Endometrial microvascular endothelial cells (primary cell): ENCODE results near the gene RAPGEF5. TPM values are rescaled to one million over a fixed set of nuclear protein-coding genes. Genes with fewer than 3 reads are reported as not detected.

Experiments used
- in situ Hi-C: cut with HindIII; loops from 2 replicates; pipeline ENCODE4 v1.10.0; 2017; ENCODE audit warnings: low sequenced_read_pairs, low pct_unique_long_range_greater_than_20kb; ENCODE audit errors: inconsistent ontology term
- total RNA-seq: library from RNA; depleted of rRNA; stranded (reverse); fragments of >200 nt; gene quantifications from one replicate; pipeline ENCODE4 v1.2.3, GENCODE V29; 2015; ENCODE audit errors: inconsistent ontology term

RAPGEF5 gene
- total RNA-seq, 1 donor from 2014 or later, result 104 TPM

DNA sequence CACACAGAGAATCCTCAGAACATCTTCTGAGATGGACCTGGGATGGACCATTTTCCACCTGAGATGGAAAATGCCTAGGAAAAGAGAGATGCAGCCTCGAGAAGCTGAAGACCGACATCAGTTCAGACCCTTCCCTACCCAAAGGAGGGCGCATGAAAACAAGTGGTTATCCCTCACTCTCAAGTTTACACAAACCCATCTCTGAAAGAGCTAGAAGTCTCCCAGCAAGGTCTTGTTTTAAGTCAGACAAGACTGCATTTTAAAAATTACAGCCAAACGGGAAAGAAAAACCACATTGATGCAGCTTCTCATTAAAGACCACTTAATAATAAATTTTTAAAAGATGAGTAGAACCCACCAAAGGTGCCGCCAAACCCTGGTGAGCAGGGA is 1.3 kb downstream of the RAPGEF5 start:
- in situ Hi-C loops, result loop anchor here (10.0 kb wide), 1 partner anchor 99 kb away; no protein-coding TSS in a partner anchor

DNA sequence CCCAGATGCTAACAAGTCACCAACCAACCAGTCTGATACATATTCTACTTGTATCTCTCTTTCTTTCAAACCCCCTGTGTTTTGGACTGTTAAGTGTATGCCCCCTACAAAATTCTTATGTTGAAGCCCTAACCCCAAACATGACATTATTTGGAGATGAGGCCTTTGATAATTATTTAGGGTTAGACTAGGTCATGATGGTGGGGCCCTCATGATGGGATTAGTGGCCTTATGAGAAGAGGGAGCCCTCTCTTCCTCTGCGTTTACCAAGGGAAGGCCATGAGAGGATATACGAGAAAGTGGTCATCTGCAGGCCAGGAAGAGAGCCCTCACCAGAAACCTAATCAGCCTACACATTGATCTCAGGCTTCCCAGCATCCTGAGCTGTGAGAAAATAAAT is 2.5 kb downstream of the RAPGEF5 start:
- in situ Hi-C loops, result loop anchor here (10.0 kb wide), 1 partner anchor 100 kb away; no protein-coding TSS in a partner anchor

DNA sequence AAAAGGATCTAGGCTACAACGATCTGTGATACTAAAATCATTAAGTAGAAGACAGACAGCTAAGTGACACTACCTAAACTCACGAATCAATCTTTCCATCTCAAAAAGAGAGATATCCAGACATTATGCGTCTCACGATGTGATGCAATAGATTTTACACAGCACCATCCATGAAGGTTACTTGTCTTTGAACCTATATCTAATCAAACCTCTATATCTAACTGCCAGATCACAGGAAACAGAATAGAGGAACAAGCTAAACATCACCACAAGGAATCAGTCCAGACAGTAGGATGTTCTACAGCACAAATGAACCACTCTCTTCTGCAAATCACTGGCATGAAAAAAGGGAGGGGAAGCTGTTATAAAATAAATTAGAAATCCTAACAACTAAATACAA is 4.1 kb downstream of the RAPGEF5 start:
- in situ Hi-C loops, result loop anchor here (10.0 kb wide), 1 partner anchor 102 kb away; no protein-coding TSS in a partner anchor

DNA sequence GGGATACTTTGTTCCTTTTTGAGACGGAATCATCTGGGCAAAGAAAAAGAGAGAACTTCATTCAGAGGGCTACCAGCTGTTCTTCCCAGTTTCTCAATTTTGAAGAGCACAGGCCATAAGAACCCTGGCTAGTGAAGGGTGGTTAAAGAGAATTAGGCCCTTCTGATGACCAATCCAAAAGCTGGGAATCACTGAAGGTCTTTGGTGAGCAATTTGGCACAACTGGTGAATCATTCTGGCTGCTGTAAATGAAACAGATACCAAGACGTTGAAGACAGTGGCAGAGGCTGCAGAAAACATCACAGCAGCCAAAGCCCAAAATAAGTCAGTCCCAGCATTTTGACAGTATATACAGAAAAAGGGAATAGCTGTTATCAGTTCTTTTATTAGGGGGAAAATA is 5.1 kb downstream of the RAPGEF5 start:
- in situ Hi-C loops, result loop anchor here (10.0 kb wide), 1 partner anchor 103 kb away; no protein-coding TSS in a partner anchor

DNA sequence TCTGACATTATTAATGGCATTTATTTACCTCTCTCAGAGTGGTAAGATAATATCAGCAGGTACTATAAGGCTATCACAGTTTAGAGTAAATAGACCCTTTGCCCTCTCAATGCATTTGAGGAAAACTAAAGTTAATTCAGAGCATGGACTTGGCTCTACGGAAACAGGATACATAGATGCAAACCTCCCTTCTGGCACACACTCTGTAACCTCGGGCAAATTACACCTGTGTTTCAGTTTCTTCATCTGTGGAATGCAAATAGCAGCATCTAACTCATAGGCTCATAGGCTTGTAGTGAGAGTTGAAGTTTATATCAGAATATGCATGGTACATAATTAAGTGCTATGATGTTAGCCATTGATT is 5.6 kb downstream of the RAPGEF5 start:
- in situ Hi-C loops, result loop anchor here (10.0 kb wide), 1 partner anchor 103 kb away; no protein-coding TSS in a partner anchor

DNA sequence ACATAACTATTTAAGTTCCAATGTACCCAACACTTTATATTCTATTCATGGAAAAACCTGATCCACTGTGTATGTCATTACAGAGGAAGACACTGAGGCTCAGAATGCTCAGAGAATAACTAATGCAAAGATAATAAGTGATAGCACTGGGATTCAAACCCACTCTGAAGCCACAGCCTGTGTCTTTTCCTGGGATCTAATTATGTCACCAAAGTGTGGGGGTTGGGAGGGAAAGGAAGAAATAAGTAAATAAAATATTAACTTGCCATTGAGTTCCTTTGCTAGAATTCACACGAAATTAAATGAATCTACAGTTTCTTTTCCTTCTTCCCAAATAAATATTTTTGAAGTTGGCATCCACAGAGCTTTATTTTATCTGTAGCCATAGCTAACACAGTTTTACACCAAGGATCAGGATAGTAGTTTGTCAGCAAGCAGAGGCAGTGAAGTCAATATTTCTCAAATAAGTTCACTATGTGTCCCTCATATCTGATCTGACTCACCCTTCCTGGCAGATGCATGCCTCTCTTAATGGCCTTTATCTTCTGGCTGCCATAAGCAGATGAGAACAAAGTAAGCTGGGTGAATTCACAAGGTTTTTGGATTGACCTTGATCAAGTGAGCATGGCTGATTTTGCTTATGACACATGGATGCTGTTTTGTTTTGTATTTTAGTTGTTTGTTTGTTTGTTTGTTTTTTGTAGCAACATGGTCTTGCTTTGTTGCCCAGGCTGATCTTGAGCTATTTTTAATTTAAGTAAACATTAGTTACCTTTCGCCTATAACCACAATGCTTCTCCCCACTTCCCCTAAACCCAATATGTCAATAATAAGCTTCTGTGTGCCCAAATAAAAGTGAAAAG is 6.3 kb downstream of the RAPGEF5 start:
- in situ Hi-C loops, result loop anchor here (10.0 kb wide), 1 partner anchor 104 kb away; no protein-coding TSS in a partner anchor

DNA sequence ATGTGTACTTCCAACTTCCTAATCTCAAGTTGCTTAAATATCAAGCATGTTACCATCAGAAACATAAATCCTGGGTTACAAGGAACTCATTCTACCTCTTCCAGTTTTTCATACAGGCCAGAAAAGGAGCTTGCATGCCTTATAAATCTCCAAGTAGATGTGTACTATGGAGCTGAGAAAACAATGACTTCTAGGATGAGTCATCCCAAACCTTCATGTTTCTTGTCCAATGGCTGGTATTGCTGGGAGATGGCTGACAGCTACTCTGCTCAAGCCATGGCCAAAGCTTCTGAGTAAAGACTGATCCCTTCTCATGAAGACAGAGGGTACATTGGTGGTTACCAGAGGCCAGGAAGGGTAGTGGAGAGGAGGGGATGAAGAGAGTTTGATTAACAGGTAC is 8.6 kb downstream of the RAPGEF5 start:
- in situ Hi-C loops, result no loop called here

GRCh38 chr7:22346383-22347107 is 10.4 kb downstream of the RAPGEF5 start:
- in situ Hi-C loops, result no loop called here

GRCh38 chr7:22344655-22345054 is 12.3 kb downstream of the RAPGEF5 start:
- in situ Hi-C loops, result no loop called here

DNA sequence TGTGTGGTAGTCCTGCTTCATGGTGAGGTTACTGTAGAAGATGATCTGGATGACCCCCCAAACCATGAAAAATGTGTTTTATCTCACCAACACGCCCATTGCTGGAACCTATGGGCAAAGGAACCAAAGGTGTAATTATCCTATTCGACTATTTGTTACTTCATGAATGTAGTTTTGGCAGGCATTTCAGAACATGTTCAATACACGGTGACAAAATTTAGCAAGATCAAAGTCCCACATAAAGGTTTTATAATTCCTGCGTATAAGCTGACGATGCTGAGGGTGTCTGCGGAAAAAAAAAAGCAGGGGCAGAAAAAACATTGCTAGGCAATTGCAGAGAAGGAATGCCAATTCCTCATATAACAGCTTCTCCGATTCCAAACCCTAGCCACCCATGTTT is 13.3 kb downstream of the RAPGEF5 start:
- in situ Hi-C loops, result no loop called here

GRCh38 chr7:22343071-22343470 is 13.9 kb downstream of the RAPGEF5 start:
- in situ Hi-C loops, result no loop called here

DNA sequence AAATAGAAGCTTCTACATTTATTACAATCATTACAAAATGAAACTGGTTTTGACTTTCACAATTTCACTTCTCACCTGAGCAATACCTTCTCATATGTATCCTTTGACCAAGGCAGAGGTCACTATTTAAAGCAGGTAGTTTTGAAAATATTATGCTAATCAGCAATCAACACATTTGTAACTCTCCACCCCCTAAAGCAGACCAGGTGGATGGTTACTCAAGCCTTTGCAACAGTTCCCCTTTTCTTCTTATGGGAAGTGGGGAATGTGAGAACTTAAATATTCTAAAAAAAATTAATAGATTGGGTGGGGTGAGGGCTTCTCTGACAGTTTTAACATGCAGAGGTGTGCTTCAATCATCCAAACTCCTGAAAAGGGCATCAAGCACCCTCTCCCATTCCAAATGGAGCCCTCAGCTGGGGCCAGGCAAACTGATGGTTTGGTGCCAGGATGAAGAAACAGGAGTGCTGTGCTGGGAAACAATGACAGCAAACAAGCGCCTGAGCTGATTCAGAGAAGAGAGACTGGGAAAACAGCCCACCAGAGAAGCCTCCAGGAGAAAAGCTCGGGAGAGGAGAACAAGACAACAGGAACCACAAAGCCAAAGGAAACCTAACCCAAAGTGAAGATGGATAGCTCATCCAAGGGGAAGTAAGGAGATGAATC is 17.1 kb downstream of the RAPGEF5 start:
- in situ Hi-C loops, result no loop called here

DNA sequence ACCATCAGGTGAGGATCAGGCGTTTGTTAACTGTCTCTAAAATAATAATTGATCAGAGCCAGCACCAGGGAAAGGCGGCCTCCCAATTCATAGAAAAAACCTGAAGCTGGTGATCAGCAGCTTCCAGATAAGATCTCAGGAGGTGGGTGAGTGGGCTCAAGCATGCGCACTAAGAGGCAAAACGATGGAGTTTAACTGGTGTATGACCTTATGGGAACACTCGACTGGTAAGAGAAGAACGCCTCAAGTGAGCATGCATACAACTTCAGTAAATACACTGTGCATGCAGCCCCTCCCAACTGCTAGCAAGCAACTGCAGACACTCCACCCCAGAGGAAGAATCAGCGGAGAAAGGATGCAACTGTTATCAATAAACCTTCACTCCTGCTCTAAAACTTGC is 18.1 kb downstream of the RAPGEF5 start:
- in situ Hi-C loops, result no loop called here

- in situ Hi-C loops, result no loop called here
Observed at GRCh38 chr7:22338411-22338810, 18.5 kb downstream of the RAPGEF5 start.

DNA sequence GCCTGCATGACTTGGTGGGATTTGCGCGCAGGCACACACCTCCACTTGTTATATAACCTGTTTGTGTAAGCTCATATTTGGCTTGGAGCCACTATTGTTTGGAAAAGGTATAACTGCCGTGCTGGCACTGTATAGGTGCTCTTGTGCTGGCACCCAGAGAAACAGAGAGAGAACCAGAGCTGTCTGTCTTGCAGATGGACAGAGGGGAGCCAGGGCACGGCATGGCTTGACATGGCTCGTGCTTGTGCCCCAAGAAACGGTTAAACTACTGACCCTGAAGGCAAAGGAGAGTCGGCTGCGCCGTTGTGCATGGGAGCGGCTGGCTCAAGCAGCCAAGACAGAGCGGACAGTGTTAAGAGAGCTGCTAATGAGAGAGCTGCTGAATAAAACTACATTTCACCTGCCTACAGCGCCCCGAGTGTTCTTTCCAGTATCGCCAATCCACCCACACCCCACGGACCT is 23.2 kb downstream of the RAPGEF5 start:
- in situ Hi-C loops, result no loop called here

DNA sequence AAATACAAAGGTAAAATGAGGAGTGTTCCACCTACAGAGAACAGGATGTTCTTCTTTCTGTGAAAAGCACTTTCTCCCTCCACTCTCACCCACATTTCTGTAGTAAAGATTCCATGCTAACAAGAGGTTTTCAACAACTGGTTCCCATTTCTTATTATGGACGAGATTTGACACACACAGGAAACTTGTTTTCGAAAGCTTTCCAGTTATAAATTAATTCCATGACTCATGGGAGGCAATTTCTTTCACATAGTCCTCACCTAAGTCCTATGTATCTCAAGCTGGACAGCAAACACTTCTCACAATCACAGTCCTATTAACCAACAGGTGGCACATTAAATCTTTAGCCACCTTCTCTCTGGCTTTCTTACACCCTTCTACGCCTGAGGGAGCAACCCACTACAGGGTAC is 24.5 kb downstream of the RAPGEF5 start:
- in situ Hi-C loops, result no loop called here

DNA sequence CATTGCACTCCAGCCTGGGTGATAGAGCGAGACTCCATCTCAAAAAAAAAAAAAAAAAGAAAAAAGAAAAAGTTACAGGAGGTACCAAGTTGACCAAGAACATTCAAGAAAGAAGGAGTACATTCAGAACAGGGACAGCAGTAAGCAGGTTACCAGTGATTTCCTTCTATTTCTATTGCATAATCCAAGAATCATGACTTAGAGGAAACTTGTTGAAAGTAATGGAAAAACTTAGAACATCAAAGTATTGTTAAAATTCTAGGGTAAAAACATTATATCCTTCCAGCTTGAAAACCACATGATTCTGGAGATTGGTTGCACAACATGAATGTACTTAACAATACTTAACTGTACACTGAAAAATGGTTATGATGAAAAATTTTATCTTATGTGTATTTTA is 25.2 kb downstream of the RAPGEF5 start:
- in situ Hi-C loops, result no loop called here

DNA sequence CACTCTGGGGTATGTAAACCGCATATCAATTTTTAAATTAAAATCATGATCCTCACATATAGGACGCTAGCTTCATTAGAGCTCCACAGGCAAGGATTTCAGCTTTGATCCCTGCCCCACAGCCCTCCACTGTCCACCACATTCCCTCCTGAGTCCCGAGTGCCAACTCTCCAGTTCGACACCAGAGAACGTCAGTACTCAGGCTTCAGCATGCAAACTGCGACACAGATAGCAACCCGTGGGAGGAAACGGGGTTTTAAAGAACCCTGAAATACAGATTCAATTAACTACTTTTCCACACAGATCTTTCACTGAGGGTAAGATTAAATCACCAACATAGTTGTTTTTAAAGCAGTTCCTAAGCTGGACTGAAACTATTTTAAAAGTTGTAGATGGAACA is 26.1 kb downstream of the RAPGEF5 start:
- in situ Hi-C loops, result no loop called here

DNA sequence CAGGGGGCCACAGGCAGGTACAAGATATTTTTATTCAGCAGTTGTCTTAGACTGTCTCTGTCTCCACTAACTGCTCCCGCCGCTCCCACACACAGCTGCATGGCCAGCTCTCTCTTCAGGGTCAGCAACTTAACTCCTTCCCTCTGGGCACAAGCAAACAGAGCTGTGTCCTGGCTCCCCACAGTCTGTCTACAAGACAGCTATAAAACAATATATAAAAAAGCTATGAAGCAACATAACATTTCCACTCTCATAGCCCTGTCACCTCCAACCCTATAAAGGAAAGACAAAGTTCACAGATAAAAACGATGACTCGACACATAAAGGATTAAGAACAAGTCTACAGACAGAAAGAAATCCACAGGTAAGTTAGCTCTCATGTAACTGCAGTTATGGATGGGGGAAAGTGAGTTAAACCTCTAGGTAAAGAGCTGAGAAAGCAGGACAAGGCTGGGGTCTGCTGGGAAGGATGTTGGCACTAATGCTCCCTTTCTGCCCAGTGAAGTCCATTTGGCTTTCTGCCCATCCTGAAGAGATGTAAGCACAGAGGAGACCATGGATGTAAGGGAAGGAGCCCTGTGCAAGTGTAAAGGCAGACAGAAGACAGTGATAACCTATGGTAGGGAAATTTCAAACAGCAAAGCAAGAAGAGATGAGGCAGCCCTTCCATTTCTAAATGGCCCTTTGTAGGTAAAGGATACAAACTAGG is 27.0 kb downstream of the RAPGEF5 start:
- in situ Hi-C loops, result no loop called here
